ENCODE results near the gene TEX22.

The TEX22 gene

GRCh38 chr14:105426416-105427130 is 28.2 kb downstream of the TEX22 start:
- no peak overlapping the region for H3K4me3 ChIP-seq (ENCODE audit: control insufficient read depth, low read depth, low read length)
- DNase-seq (ENCODE audit: low read depth): no peak
- TF ChIP-seq CTCF (IDR thresholded peaks at IDR 0.05; ENCODE audit: control insufficient read depth, insufficient read depth, low read depth, low read length, missing control alignments): no peak

GRCh38 chr14:105427412-105427811 is 29.1 kb downstream of the TEX22 start:
- TF ChIP-seq CTCF (IDR thresholded peaks at IDR 0.05; ENCODE audit: control insufficient read depth, insufficient read depth, low read depth, low read length, missing control alignments): no peak
- no peak for DNase-seq (ENCODE audit: low read depth)
- H3K4me3 ChIP-seq (ENCODE audit: control insufficient read depth, low read depth, low read length): no peak overlapping the region

- H3K4me3 ChIP-seq (ENCODE audit: control insufficient read depth, low read depth, low read length): no peak overlapping the region
- TF ChIP-seq CTCF (IDR thresholded peaks at IDR 0.05; ENCODE audit: control insufficient read depth, insufficient read depth, low read depth, low read length, missing control alignments): no peak
- no peak for DNase-seq (ENCODE audit: low read depth)
These were observed 29.7 kb downstream of the TEX22 start for GRCh38 chr14:105427936-105428485.

- no peak for TF ChIP-seq CTCF (IDR thresholded peaks at IDR 0.05; ENCODE audit: control insufficient read depth, insufficient read depth, low read depth, low read length, missing control alignments)
- H3K4me3 ChIP-seq (ENCODE audit: control insufficient read depth, low read depth, low read length): no peak overlapping the region
- no peak for DNase-seq (ENCODE audit: low read depth)
These were observed 31.7 kb downstream of the TEX22 start for GRCh38 chr14:105430042-105430441.

- H3K4me3 ChIP-seq (ENCODE audit: control insufficient read depth, low read depth, low read length): no peak overlapping the region
- DNase-seq (ENCODE audit: low read depth): no peak
- TF ChIP-seq CTCF (IDR thresholded peaks at IDR 0.05; ENCODE audit: control insufficient read depth, insufficient read depth, low read depth, low read length, missing control alignments): no peak
These were observed 32.2 kb downstream of the TEX22 start for GRCh38 chr14:105430565-105430964.

- DNase-seq (ENCODE audit: low read depth): no peak
These were observed 32.9 kb downstream of the TEX22 start for GRCh38 chr14:105431256-105431655.

More at GRCh38 chr14:105431256-105431655, 32.9 kb downstream of the TEX22 start:
- H3K4me3 ChIP-seq (ENCODE audit: control insufficient read depth, low read depth, low read length): no peak overlapping the region
- TF ChIP-seq CTCF (IDR thresholded peaks at IDR 0.05; ENCODE audit: control insufficient read depth, insufficient read depth, low read depth, low read length, missing control alignments): no peak

Measured in AG09309 (cell line).